ENCODE data around the gene CHCHD10.
A peak's percentile ranks its signal among the peaks of the same experiment; 100 is the strongest.

CHCHD10 gene

DNA sequence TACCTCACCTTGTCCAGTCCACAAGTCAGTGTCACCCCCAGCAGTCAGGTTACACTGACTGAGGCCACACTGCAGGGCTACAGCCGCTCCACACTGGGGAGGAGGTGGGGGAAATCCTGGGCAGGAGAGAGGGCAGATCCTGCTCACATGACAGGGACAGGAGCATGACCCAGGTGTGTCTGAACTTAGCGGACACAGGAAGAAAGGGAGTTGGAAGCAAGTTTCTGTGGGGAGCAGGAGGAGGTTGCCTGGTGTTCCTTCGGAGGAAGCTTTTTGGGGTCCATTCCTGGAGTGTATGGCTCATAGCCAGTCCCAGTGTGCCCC lies 10.8 kb upstream of the CHCHD10 start:
- TF ChIP-seq, protein P1, sequence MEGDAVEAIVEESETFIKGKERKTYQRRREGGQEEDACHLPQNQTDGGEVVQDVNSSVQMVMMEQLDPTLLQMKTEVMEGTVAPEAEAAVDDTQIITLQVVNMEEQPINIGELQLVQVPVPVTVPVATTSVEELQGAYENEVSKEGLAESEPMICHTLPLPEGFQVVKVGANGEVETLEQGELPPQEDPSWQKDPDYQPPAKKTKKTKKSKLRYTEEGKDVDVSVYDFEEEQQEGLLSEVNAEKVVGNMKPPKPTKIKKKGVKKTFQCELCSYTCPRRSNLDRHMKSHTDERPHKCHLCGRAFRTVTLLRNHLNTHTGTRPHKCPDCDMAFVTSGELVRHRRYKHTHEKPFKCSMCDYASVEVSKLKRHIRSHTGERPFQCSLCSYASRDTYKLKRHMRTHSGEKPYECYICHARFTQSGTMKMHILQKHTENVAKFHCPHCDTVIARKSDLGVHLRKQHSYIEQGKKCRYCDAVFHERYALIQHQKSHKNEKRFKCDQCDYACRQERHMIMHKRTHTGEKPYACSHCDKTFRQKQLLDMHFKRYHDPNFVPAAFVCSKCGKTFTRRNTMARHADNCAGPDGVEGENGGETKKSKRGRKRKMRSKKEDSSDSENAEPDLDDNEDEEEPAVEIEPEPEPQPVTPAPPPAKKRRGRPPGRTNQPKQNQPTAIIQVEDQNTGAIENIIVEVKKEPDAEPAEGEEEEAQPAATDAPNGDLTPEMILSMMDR (IDR thresholded peaks at IDR 0.05; ENCODE audit: unreplicated experiment in 3 of 3): no peak
- Mint-ChIP-seq H3K4me3 (no peak overlapping the region), H3K4me1 (peaks cover 36% of the 10 kb centered on the region), H3K27ac (no peak overlapping the region), H3K36me3 (ENCODE audit: low read depth) (peaks cover 3% of the 10 kb centered on the region), H3K9me3 (no peaks in the 10 kb centered on the region), H3K27me3 (ENCODE audit: low read depth) (no peaks in the 10 kb centered on the region)

GRCh38 chr22:23777776-23778576 lies 10.2 kb upstream of the CHCHD10 start:
- no peak overlapping the region for H3K4me3 Mint-ChIP-seq
- TF ChIP-seq, protein P1 (IDR thresholded peaks at IDR 0.05; ENCODE audit: unreplicated experiment in 3 of 3): no peak
- no peaks in the 10 kb centered on the region for H3K27me3 Mint-ChIP-seq (ENCODE audit: low read depth)
- H3K36me3 Mint-ChIP-seq (ENCODE audit: low read depth): peaks cover 3% of the 10 kb centered on the region
- no peaks in the 10 kb centered on the region for H3K9me3 Mint-ChIP-seq
- H3K27ac Mint-ChIP-seq: no peak overlapping the region
- H3K4me1 Mint-ChIP-seq: peaks cover 42% of the 10 kb centered on the region

GRCh38 chr22:23775779-23776375 lies 8.1 kb upstream of the CHCHD10 start:
- Mint-ChIP-seq H3K4me3 (peak overlapping the region in 1 of 3 experiments; percentile 36), H3K9me3 (no peaks in the 10 kb centered on the region), H3K4me1 (peaks cover 41% of the 10 kb centered on the region), H3K27ac (peak overlapping the region in 2 of 3 experiments; percentile 14 to 40), H3K27me3 (ENCODE audit: low read depth) (no peaks in the 10 kb centered on the region), H3K36me3 (ENCODE audit: low read depth) (peaks cover 3% of the 10 kb centered on the region)
- TF ChIP-seq, protein P1 (IDR thresholded peaks at IDR 0.05; ENCODE audit: unreplicated experiment in 3 of 3): no peak

DNA sequence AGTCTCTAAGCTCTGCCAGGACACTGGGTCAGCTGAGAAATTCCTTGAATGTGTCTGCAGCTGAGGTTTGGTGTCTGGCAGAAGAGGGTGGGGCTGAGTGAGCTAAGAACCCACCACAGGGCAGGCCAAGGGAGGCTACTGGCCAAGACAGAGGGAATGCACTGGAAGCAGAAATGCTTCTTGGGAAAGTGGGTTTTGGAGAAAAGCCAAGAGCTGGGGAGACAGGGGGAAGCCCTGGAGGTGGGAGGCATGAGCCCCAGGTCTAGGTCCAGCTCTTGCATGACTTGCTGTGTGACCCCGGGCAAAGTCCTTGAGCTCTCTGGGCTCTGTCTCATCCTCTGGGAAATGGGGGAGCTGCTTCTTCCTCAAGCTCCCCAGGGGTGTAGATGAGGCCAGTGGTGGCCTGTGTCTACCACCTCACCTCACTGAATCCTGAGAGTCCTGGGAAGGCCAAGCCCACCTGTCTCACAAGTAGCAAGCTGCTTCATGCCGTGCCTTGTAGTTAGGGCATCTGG lies 7.2 kb upstream of the CHCHD10 start:
- peaks cover 42% of the 10 kb centered on the region for H3K4me1 Mint-ChIP-seq
- TF ChIP-seq, protein P1 (IDR thresholded peaks at IDR 0.05; ENCODE audit: unreplicated experiment in 3 of 3): no peak

DNA sequence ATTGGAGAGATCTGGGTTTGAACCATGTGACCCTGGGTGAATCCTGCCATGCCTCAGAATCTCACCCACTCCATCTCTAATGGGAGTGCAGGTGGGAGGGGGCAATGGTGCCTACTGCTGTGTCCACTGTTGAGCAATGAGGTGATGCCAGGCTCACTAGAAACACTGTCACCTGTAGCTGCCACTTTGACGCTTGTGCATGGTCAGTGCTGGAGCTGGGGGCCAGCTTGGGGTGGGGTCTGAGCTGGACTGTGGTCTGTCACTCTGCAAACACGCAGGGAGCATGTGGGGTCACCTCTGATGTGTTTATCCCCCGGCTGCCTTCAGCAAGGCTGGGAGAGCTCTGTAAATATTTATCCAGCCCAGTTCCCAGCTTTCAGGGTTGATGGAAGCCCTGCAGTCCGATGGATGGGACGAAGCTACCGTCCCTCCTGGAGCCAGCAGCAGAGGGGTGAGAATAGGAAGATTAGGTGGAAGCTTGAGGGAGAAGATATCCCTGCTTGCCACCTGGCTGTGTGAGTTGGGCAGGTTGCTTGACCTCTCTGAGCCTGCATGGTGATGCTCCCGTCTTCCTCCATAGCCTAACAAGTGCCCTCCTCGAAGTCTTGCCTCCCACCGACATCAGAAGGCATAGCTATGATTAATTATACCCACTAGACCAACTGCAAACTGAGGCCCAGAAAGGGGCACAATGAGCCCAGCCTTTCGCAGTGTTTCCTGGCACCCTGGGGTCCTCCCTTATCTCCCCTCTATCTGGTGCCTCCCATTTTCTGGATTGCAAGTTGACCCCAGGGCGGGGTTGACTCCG lies 6.5 kb upstream of the CHCHD10 start:
- Mint-ChIP-seq H3K27me3 (ENCODE audit: low read depth) (no peaks in the 10 kb centered on the region), H3K36me3 (ENCODE audit: low read depth) (no peaks in the 10 kb centered on the region)

More for the DNA sequence above, 7.2 kb upstream of the CHCHD10 start:
- H3K27me3 Mint-ChIP-seq (ENCODE audit: low read depth): no peaks in the 10 kb centered on the region
- H3K4me3 Mint-ChIP-seq: peak overlapping the region; percentile 78 to 87 (median 81)
- peak overlapping the region; percentile 14 to 71 (median 63) for H3K27ac Mint-ChIP-seq
- H3K9me3 Mint-ChIP-seq: no peaks in the 10 kb centered on the region
- peaks cover 3% of the 10 kb centered on the region for H3K36me3 Mint-ChIP-seq (ENCODE audit: low read depth)

More for the DNA sequence above, 6.5 kb upstream of the CHCHD10 start:
- Mint-ChIP-seq H3K27ac (peak overlapping the region; percentile 14 to 71 (median 63)), H3K4me1 (peaks cover 43% of the 10 kb centered on the region), H3K9me3 (no peaks in the 10 kb centered on the region), H3K4me3 (peak overlapping the region; percentile 78 to 87 (median 81))
- TF ChIP-seq, protein P1 (IDR thresholded peaks at IDR 0.05; ENCODE audit: unreplicated experiment in 3 of 3): no peak
